Activated CD4-positive, alpha-beta T cell treated with anti-CD3 and anti-CD28 coated beads, Interleukin-2, amount 50 U/mL, for 4 hours (primary cell): ENCODE results near the gene THRA.
"Not testable (repeated sequence)": the region's sequence is repeated elsewhere in the genome, so short reads cannot be mapped to it uniquely, and the experiment has no call there.

Experiments used
- DNase-seq, 2 experiments: peaks; one replicate each; pipeline ENCODE4 v3.0.0-alpha.2; 2020

Gene THRA

DNA sequence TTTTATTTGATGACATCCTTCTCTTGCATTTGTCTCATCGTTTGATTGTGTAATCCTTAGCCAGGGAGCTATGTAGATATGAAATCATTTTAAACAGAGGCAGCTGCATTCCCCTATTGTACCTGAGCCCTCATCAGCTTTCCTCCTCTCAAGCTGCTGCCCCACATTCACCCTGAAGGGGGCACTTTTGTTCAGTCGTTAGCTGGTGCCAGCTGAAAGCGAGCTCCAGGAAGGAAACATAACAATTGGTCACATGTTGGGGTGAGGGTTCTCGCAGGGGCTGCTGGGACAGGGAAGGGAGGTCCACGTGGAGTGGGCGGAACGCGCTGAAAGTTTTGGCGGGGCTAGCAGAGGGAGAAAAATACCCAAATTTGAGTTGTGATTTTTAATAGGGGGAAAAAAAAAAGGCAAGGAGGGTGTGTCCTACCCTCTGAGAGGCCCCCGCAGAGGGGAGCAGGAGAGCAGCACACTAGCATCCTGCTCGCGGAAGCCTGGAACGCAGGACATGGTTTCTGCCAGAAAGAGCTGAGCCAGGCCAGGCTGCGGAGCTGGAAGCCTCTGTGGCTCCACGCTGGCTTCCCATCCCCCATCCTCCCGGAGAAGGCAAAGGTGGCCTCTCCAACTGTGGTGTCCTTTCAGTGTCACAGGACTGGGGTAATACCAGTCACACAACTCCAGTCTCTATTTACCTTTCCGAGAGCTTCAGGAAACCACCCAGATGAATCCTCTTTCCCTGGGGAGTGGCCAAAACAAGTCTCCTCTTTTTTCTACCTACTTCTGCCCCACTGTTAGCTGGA, 50.5 kb downstream of the THRA start:
- DNase-seq: peak; percentile 91 to 93

- no peak for DNase-seq
Measured at GRCh38 chr17:40113907-40114245, 51.1 kb downstream of the THRA start.

GRCh38 chr17:40115101-40115436, 52.3 kb downstream of the THRA start:
- DNase-seq: no peak

GRCh38 chr17:40121181-40122135, 58.7 kb downstream of the THRA start, which contains the start of gene MSL1:
MSL1 (plus strand) TSS chr17:40121971; CDS start chr17:40122613, 642 bp downstream.
- peak; percentile 75 to 79 for DNase-seq

GRCh38 chr17:40122136-40122998, 59.6 kb downstream of the THRA start:
- no peak for DNase-seq

GRCh38 chr17:40122999-40123810, 60.4 kb downstream of the THRA start:
- DNase-seq: peak in 1 of 2 experiments; percentile 46

DNA sequence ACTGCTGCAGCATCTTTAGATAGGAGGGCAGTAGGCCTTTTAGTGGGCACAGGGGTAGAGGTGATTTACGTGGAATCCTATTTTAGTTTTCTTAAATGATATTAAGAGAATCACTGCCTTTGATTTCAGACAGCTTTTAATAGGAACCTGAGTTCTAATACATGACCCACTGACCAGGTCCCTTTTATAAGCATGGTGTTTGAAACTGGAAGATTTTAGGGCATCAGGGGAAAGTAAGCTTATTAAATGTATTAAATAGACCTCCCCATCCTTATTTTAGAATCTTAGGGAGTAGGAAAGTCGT, 61.0 kb downstream of the THRA start:
- DNase-seq: no peak

DNA sequence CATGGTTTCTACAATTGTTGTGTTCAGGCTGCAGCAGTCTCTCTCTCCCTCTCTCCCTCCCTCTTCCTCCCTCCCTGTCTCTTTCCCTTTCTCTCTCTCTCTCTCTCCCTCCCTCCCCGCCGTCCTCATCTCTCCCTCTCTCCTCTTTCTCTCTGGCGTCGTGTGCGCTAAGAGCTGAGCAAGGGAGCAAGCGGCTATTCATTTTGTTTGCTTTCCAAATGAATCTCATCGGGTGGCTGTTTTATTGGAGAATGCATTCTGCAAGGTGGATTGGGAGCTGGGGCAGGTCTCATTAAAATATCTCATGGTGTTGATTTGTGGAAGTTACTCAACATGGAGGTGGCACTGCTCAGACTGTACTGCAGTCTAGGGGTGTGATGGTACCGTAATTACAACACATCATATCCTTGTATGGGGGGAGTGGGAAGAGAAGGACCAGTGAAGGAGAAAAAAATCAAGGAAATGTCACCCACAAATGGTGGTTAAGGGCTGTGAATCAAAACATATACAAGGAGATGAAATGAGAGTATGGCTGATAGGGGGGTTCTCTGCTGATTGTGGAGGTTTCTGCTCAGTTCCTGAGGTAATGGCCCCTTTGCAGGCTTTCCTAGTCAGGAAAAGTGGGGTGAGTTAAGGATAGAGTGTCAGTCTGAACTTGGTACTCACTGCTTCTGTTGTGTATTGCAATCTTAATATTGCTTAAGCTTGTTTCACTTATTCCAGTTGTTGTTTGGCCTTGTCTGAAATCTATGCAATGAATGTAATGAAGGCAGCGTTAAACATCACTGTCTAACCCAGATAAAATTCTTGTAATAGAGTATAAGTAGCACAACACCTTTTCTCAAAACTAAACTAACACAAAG, 61.7 kb downstream of the THRA start:
- DNase-seq: no peak

GRCh38 chr17:40129498-40129897, 66.7 kb downstream of the THRA start:
- DNase-seq: no peak

DNA sequence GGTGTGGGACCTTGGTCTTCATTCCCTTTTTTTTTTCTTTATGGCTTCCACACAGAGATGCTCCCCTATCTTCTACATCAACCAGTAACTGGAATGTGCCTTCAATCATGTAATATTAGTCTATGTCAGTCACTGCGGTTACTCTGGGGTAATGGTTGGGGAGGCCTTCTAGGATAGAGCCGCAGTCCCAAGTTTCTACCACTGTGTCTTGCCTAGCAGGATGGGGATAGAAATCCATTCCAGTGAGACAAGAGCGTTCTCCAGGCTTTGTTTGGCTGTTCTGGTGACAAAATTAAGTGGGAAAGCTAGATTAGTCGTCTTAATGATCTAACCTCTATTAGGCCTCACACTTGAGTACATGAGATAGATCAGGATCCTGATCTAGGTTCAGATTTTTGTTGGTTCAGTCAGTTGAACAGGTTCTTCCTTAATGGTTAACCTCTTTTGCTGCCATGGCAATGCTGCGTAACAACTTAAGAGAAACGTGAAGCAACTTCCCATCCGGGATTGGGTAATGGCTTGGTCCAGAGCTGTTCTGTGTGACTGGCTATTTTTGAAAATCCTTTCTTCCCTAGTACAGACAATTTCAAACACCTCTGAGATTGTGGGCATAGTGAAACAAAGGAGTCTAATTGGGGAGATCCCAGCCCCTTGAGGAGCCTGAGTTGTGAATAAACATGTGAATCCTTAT, 67.7 kb downstream of the THRA start:
- no peak for DNase-seq

- no peak for DNase-seq
Measured at GRCh38 chr17:40134184-40134583, 71.4 kb downstream of the THRA start.

DNA sequence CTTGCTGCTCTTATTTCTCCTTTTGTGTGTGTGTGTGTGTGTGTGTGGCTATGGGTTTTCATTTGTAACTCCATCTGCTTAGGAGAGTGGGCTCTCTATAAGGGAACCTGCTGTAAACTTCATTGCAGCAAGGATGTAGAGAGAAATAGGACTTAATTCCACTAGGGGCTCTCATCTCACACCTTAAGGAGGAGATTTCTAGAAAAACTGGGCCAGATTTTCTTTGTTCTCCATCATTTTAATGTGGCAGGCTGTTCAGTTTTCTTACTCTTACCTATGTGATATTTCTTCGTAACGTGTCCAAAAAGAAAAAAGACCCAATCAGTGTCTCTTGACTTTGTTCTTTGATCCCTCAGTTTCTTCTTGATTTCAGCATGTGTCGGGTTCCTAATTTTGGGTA, 73.1 kb downstream of the THRA start:
- DNase-seq: no peak

- DNase-seq: no peak
Measured at GRCh38 chr17:40139566-40140058, 76.8 kb downstream of the THRA start.

- not testable (repeated sequence) for DNase-seq
Measured at GRCh38 chr17:40143166-40143565, 80.4 kb downstream of the THRA start.
